ENCODE results near the gene PRSS50.

- TF ChIP-seq CTCF (IDR thresholded peaks at IDR 0.05; ENCODE audit: low read depth, low read length, missing input control) = no peak
- TF ChIP-seq FOXA1 (IDR thresholded peaks at IDR 0.05) = no peak
- no peak for TF ChIP-seq TAF1 (conservative IDR thresholded peaks at IDR 0.05)
- no peak for TF ChIP-seq RAD21 (IDR thresholded peaks at IDR 0.05)
- TF ChIP-seq YY1 (IDR thresholded peaks at IDR 0.05) = no peak
- TF ChIP-seq ATF3 (IDR thresholded peaks at IDR 0.05) = no peak
- TF ChIP-seq GABPA (IDR thresholded peaks at IDR 0.05 in 1 of 2, conservative IDR thresholded peaks at IDR 0.05 in 1 of 2) = no peak
Observed at GRCh38 chr3:46678280-46678679, 39.4 kb downstream of the PRSS50 start.

Data from liver (tissue), 3 donors.